HG02759 (cell line): ENCODE data around the gene SOX14.

ENCODE experiments used
- ATAC-seq: cut with Tn5 transposase; IDR thresholded peaks from one replicate; pipeline ENCODE4 v1.9.1; 2021; ENCODE audit warnings: mild to moderate bottlenecking, moderate library complexity; ENCODE audit not compliant: unreplicated experiment

The SOX14 gene

DNA sequence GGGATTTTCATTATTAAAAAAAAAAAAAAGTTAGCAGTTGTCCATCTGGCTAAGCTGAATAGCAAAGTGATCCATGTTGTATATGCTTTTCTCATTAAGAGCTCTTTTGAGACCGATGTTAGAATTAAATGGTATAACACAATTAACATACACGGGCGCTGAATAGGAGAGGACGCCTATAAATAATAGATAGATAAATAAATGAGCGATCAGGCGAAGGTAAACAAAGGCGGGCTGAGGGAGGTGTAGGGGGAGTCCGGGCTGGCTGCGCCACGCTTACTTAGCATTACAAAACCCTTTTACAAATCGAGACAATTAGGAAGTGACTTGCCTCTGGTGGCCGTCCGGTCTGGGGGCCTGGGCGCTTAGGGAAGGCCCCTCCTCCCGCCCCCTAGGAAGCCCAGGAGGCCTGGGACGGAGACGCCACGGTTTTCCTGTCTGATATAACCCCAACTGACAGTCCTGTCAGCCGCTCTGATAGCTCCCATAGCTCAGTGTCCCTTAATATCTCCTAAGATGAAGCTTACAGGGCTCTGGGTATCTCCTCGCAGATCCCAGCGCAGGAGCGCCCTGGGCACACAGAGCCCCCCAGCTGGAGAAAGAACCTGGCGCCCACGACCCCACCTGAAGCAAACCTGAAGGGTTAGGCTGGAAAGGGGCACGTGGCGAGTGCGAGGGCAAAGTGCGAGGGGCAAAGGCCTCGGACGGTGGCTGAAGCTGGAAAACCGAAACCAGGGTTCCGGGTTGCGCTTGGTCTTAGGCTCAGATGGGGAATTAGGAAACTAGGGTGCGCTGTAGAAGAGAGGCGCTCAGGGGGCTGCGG lies 3.6 kb downstream of the SOX14 start:
- ATAC-seq, result no peak

DNA sequence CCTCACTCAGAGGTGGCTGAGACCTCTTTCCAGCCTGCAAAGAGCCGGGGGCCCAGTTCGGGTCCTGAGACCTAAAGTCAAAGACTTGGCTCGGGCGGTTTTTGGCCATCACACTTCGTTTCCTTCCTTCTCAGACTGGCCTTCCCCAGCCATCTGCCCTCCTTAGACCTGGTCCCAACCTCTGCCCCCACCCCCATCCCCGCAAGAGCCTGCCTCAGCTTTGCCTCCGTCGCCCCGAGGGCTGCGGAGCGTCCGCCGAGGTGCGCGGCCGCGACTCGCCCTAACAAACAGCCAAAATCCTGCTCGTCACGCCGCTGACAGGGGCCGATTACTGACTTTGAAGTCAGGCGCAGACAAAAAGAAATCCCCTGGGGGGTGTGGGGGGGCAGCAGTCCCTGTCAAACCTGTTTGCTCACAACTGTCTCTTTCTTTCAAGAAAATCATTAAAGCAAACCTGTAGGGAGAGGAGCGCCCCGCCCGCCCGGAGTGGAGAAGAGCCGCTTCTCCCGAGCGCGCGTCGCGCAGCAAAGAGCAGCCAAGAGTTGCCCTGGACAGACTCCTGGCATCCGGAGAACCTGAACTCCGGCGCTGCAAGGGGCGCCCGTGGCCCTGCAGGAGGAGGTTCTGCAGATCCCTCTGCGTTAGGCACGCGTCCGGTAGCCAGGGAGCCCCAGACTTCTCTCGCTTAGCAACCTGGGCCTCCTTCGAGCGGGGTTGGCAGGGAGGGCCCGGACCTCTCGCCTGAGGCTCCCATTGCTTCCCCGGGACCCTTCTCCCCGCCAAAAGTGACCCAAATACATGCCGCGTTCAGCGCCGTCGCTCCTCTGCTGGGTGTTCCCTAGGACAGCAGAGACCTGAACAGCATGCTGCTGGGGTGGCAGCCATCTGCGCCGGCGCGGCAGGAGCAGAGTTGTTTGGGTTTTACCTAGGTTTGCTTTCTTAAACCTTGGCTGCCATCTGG lies 4.5 kb downstream of the SOX14 start:
- ATAC-seq, result no peak

GRCh38 chr3:137769322-137770065 lies 5.4 kb downstream of the SOX14 start:
- no peak for ATAC-seq

GRCh38 chr3:137770066-137770834 lies 6.1 kb downstream of the SOX14 start:
- no peak for ATAC-seq

- no peak for ATAC-seq
These were observed 6.8 kb downstream of the SOX14 start for GRCh38 chr3:137770835-137771399.

GRCh38 chr3:137771401-137772213 lies 7.5 kb downstream of the SOX14 start:
- no peak for ATAC-seq

DNA sequence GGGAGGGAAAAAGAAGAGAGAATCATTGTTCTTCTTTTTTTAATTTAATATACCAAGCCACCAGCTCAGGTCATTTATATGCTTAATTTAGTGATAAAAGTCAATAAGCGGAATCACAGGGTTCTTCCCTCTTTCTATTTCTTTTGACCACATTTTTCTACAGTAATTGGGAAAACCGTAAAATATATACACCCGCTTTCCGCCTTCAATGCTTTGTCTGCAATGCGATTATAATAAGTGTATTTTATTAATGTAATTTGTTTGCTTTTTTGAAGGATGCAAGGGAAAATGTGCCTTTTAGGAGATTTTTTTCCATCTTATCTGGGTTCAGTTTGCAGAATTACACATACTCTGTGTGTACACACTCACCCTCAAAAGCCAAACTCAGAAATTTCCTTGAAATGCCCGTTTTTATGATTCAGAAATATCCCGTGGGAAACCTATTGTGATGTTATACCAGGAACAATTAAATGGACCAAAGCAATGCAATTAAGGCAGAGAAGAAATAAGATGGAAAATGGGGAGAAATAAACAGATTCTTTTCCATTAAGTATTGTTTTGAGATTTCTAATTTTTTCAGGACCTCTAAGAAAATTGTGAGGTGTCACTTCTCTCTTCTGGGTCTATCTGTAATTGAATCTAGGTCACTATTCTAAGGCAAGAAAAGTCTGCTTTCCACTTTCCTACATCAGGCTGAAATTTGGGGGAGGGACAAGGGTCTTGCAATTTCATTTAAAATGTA lies 8.3 kb downstream of the SOX14 start:
- ATAC-seq, result no peak

- no peak for ATAC-seq
These were observed 14.8 kb downstream of the SOX14 start for GRCh38 chr3:137778941-137779340.

GRCh38 chr3:137787529-137787928 lies 23.4 kb downstream of the SOX14 start:
- no peak for ATAC-seq

DNA sequence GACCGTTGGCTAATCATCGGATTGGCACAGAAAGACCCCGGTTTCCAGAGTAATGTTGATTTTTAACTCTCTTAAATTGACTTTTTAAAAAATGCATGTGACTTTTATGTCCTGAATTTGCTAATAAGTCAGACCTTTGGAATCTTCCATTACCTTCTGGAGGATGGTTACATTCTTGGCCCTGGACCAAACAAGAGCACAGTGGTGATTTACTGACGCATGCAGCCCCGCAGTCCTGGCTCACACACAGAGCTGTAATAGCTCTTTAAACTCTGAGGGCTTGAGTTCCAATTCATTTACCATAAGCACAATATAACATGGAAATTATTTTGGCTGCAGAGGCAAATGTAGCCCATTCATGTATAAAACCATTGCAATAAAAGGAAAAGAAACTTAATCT lies 25.1 kb downstream of the SOX14 start:
- ATAC-seq, result no peak

DNA sequence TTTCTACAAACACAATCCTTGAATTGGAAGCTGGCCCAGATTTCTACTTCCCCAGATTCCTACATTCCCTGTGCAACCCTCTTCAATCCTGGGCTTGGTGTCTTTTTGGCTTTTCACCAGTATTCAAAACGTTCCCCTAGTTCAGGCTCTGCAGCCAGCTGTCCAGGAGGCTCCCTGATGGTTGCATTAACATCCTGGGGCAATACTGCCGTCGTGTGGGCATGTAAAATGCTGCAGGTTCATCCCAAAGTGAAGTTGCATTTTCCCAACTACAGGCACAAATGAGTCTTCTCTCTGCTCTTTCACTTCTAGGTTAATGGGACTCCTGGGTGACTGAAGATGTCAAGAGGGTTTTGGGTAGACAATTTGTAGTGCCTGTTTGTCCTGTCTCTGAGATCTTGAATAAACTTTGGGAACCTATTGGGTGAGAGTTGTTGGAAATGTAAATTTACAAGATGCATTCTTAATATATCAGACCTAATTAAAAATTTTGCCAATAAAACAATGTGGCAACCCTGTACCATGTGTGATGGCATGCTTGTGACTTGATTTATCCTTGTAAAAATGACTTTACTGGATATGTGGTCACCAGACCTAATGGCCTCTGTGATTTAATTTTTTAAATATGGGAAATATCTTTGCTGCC lies 28.6 kb downstream of the SOX14 start:
- ATAC-seq, result no peak

DNA sequence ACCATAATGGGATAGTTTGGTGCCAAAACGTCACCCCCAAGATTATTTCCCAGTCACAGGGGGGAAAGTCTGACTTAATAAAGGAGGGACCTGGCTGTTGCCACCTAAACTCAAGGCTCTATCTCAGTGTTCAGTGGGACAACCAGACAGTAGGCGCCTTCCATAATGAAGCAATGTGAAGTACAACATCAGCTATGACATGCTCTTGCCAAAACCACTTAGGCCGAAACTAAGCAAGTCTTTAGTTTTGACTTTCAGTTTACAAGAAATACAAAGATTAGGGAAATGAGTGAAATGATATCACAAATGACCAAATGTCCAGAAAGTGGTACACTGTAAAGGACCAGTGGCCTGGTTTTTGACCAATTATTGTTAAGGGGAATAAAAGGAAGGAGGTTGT lies 32.9 kb downstream of the SOX14 start:
- ATAC-seq, result no peak

DNA sequence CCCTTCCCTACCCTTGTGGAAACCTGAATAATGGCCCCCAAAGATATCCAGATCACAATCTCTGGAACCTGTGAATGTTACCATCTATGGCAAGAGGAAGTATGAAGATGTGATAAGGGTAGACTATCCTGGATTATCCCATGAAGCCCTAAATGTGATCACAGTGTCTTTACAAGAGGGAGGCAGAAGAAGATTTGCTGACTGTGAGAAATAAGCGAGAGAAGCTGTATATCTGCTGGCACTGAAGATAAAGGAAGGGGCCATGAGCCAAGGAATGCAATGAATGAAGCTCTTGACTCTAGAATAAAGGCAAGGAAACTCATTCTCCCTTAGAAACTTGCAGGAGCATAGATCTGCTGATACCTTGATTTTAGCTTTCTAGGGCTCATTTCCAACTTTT lies 39.1 kb downstream of the SOX14 start:
- no peak for ATAC-seq

GRCh38 chr3:137807998-137808397 lies 43.9 kb downstream of the SOX14 start:
- no peak for ATAC-seq

- no peak for ATAC-seq
These were observed 45.4 kb downstream of the SOX14 start for GRCh38 chr3:137809509-137809908.

DNA sequence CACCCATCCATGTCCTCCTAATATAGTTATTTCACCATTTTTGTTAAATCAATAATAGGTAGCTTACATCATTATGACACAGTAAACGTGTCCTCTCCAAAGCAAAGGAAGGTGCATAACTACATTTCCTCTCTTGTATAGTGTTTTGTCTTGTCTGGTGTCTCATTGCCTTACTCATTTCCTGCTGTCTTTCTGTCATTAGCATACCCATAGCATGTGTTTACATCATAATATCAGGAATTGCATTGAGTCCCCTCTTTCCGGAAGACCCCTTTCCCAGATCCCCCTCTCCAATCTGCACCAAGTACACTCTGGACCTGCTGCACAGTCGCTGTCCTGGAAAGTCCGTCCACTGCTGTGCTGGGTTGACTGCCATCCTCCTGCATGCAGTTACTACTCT lies 47.9 kb downstream of the SOX14 start:
- no peak for ATAC-seq

- ATAC-seq, result no peak
These were observed 51.1 kb downstream of the SOX14 start for GRCh38 chr3:137815251-137815650.
